Measurements from ENCODE around the gene ACTN1.

Gene ACTN1

DNA sequence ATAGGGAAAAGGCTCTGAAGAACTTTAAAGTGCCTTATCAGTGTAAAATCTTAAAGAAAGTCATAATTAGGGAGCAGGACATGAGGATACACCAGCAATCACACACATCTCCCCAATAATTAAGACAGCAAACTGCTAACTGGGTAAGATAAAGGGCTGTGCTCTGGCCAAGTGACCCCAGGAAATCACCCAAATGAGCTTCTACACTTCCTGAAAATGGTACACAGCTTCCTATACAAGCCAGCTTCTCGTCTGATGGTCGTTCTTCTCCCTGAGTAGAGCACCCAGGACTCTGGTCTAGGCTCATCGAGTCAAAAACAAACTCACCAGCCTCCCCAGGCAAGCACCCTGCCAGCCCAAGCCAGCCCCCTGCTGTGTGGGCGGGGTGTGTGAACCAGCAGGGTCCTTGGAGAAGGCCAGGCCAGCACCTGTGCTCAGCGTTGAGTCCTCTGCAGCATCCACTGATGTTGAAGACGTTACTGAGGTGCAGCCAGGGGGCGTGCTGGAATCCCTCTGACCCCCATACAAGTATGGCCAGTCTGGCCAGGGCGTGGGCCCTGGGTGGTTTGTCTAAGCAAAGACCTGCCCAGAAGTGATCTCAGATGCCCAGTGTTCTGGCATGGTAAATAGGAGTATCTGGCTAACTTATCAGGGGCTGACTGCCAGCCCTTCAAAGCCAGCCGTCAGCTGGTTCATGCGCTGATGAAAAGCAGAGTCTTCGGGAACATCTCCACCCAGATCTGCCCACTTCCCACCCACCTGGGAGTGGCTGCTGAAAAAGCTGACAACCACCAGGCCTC lies 41.4 kb downstream of the ACTN1 start:
- DNase-seq (ENCODE audit: low spot score) = peak; percentile 51

DNA sequence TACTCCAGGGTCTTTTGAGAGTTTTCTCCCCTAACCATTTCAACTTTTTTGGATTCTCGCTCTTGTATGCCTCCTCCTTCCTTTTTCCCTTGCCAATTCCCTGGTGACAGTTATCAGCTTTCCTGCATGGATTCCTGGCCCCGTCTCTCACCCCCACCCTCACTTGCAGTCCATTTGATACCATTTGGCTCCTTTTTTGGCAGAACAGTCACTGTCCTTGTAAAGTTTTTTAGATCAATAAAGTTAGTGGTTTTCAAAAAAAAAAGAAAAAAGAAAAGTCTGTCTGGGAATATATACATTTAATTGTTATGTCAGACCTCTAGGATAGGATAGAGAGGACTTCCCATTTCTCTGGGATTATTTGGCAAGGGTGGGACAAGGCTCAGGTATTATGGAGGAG lies 42.1 kb downstream of the ACTN1 start:
- no peak for DNase-seq (ENCODE audit: low spot score)

DNA sequence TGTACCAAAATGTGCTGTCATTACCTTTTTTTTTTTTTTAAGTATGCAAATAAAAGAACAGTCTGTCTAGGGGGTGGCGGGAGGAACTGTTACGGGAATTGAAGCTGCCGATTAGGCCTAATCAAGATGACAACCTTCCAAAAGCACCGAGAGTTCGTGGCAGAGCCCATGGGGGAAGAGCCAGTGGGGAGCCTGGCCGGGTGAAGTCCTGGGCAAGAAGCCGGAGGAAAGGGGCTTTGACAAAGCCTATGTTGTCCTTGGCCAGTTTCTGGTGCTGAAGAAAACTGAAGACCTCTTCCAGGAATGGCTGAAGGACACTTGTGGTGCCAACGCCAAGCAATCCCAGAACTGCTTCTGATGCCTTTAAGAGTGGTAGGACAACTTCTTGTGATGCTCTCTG lies 42.6 kb downstream of the ACTN1 start:
- DNase-seq (ENCODE audit: low spot score) = no peak

DNA sequence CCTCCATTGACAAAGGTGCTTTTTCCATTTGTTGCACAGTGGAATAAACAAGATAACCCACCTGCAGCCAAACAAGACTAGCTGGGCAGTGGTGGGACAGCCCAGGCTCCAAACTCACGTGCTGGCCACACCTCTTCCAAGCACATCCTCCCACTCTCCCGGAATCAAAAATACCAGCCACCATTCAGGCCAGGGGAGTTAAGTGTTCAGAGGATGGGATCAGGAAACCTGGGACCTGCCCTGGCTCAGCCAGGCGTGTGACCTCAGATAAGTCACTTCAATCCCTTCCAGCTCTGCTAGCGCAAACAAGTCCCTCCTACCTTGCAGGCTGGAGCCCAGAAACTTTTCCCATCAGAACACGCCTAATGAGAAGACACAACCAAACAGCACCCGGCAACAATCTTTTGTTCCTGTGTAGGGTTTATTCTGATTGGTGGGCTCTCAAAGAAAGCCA lies 43.3 kb downstream of the ACTN1 start:
- peak; percentile 70 for DNase-seq (ENCODE audit: low spot score)

DNA sequence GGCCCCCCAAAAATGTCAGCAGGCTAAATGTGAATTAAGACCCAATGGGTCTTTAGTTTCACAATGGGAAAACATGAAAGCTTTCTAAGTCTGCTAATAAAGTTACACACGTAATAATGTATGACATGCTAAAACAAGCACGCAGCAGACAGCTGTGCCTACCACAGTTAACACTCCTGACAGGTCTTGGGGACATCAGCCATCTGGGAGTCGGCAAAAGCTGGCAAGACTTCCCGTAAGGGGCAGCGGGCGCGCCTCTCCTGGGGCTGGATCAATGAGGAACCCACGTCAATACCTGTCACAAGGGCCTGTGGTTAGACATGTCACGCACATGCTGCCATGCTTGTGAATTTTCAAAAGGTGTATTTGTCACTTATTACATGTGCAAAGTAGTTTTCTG lies 45.0 kb downstream of the ACTN1 start:
- DNase-seq (ENCODE audit: low spot score) = no peak

DNA sequence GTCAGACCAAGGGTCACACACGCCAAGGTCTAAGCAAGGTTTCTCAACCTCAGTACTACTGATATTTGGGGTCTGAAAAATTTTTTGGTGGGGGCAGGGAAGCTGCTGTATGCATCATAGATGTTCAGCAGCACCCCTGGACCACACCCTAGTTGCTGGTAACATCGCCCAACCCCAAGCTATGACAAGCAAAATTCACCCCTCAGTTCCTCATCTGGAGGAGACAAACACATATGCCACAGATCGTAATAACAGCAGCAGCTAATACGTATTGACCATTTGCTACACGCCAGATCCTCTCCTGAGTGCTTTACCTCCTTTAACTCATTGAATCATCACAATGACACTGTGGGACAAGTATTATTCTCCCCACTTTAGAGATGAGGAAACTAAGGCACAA lies 46.4 kb downstream of the ACTN1 start:
- DNase-seq (ENCODE audit: low spot score) = no peak

DNA sequence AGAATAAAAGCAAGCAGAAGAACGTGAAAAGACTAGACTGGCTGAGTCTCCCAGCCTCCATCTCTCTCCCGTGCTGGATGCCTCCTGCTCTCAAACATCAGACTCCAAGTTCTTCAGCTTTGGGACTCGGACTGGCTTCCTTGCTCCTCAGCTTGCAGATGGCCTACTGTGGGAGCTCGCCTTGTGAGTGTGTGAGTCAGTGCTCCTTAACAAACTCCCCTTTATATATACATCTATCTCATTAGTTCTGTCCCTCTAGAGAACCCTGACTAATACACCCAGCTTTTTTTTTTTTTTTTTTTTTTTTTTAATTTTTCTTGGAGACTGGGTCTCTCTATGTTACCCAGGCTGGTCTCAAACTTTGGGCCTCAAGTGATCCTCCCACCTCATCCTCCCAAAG lies 46.9 kb downstream of the ACTN1 start:
- no peak for DNase-seq (ENCODE audit: low spot score)

DNA sequence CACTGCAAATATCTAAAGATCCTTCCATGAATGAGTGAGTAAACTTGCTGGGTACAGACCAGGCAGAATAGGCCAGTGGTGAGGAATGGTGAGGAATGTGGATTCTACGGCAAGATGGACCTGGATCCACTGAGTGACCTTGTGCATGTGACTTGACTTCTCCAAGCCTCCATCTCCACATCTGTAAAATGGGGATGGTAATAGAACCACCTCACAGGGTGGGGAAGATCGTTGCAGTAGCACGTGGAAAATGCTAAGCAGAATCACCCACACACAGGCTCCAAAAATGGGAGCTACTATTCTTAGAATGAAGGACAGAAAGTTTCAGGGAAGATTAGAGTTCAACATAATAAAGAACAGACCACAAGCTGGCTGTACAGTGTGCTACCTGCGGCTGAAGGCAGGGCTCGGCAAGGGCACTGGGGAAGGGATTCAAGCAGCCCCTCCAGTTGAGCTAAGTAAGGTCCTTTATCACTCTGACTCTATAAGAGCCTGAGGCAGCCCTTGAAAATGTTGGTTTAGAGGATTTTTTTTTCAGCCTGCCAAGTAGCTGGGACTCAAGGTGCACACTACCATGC lies 47.5 kb downstream of the ACTN1 start:
- no peak for DNase-seq (ENCODE audit: low spot score)

DNA sequence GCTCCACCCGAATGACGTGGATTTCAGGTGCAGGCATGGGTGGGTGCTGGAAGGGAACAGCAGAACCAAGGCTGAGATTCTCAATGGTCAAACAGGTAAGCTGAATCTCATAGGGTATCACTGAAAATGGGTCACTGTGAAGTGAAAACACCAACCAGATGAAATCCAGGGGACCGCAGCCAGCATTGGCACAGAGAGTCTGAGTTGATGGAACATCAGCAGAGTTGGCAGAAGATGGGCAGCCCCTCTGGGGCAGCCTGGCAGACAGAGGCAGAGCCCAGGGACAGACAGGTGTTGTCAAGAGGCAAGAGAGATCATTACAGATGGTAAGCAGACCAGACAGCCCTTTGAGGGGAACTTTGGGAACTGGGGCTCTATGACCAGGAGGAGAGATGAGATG lies 48.0 kb downstream of the ACTN1 start:
- DNase-seq (ENCODE audit: low spot score) = no peak

DNA sequence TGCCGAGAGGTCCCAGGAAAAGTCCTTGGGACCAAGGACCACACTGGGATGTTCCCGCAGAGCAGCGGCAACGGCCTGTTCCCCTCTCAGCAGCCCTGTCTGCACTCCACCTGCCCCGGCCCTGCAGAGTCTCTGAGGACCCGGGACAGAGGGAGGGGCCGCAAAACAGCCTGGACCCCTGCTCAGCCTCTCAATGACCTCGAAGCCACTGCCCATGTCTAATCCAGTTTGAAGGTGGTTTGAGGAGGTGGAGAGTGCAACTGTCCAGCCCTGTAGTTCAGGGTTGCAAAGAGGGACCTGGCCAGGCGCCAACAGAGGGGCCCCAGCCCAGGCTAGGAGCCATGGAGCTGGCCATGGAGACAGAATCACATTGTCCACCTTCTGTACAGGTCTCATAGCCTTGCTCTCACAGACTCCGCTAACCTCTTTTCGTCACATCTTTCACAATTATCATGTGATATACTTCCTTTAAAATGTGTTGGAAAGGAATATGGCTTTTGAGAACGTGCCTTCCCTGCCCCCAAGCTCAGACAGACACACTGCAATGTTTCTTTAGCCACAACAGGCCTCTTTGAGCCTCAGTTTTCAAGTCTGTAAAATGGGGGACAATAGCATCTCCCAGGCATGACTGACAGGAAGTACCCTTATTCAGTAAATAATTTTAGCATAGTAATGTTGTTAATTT lies 49.3 kb downstream of the ACTN1 start:
- DNase-seq (ENCODE audit: low spot score) = no peak

DNA sequence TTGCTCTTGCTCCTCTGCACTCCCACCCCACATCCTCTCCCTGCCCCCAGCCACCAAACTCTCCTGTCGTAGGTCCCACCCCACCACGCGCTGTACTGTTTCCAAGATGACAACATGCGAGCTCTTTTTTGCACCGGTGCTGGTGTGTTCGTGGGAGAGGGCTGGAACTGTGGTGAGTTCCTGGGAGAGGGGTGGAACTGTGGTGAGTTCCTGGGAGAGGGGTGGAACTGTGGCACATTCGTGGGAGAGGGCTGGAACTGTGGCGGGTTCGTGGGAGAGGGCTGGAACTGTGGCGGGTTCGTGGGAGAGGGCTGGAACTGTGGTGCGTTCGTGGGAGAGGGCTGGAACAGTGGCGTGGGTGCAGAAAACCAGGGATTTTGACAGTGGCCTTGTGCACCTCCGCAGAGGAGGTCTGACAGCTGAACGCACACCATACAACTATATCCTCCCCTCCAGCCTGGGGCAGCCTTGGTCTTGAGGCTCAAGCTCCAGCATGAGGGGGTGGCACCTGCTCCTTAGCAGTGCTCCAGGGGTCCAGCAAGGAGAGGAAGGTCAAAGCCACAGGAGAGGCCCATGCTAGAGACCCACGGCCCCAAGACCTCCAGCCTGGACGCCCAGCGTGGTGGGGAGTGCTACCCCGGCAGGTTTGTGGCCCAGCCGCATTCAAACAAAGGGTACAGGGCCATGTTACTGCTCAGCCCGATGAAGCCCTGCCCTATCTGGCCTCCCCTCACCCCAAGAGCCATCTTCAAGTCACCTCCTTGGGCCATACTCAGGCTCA lies 50.1 kb downstream of the ACTN1 start:
- DNase-seq (ENCODE audit: low spot score) = no peak

DNA sequence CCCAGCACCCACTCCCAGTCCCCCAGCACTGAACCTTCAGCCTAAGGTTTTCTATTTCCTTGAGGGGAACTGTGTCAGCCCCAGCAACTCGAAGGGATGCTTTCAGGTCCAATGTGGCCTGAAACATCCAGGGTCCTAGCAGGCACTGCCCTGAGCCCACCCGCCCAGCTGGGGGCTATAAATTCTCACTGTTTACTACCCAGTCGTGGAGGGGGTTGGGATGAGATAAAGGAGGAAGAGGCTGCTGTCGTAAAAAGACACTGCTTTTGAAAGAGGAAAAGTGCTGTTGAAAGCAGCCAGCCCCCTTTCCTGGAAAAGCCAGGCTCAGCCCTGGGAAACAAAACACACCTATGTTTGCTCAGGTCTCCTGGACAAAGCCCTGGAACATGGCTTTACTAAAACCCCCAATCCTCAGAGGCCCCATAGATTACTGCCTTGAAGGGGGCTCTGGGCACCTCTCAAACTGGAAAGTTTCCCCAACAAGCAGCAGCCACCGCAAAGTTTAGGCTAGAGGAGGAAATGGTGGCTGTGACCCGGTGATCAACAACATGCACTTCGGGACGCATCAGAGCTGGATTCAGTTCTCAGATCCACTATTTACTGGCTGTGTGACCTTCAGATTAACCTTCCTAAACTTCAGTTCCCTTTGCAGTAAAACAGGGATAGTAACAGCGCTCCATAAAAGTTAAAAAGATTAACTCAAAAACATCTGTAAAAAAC lies 51.0 kb downstream of the ACTN1 start:
- DNase-seq (ENCODE audit: low spot score) = no peak

DNA sequence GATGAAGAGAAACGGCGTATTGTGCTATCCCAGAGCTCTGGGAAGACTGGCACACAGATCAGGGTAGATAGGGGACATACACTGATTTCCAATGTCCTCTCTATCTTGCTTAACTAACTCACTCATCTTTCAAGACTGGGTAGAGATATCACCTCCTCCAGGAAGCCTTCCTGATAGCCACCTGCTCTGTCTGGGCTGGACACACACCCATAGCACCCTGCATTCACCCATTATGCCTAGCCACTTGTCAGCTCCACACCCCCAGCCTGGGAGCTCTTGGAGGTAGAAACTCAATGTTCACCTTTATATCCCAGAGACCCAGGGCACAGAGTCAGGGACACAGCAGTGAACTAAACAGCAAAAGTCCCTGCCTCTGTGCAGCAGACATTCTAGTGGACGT lies 52.0 kb downstream of the ACTN1 start:
- no peak for DNase-seq (ENCODE audit: low spot score)

DNA sequence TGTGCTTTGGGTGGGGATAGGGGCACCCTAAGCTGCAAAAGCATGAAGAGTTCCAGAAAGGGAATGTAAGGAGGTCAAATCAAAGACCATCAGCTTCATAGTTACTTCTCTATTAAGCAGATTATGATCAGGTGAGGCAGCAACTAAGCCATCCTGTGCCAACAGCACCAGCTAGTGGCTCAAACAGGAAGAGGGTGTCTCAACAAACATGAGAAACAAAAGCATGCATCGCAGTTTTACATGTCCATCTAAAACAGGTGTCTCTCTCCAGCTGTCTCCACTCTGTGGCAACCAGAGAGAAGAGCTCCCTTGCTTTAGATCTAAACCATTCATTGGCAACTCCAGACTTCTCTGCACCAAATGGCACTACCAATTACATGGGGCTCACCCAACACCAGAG lies 52.9 kb downstream of the ACTN1 start:
- peak; percentile 24 for DNase-seq (ENCODE audit: low spot score)

DNA sequence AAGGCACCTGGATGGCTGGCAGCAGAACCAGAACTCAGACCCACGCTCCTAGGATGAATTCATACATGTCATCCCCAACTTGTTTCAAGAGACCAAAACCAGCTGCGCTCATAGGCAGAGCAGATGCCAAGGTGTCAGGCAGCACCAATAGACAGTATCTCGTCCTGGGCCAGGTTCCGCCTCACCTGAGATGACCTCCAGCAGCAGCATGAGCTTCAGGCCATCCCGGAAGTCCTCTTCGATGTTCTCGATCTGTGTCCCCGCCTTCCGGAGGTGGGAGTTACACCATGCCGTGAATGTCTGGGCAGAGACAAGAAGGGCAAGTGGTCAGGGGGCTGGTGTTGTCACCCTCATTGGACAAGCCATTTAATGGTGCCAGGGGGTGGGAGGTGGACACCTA lies 53.7 kb downstream of the ACTN1 start:
- no peak for DNase-seq (ENCODE audit: low spot score)

DNA sequence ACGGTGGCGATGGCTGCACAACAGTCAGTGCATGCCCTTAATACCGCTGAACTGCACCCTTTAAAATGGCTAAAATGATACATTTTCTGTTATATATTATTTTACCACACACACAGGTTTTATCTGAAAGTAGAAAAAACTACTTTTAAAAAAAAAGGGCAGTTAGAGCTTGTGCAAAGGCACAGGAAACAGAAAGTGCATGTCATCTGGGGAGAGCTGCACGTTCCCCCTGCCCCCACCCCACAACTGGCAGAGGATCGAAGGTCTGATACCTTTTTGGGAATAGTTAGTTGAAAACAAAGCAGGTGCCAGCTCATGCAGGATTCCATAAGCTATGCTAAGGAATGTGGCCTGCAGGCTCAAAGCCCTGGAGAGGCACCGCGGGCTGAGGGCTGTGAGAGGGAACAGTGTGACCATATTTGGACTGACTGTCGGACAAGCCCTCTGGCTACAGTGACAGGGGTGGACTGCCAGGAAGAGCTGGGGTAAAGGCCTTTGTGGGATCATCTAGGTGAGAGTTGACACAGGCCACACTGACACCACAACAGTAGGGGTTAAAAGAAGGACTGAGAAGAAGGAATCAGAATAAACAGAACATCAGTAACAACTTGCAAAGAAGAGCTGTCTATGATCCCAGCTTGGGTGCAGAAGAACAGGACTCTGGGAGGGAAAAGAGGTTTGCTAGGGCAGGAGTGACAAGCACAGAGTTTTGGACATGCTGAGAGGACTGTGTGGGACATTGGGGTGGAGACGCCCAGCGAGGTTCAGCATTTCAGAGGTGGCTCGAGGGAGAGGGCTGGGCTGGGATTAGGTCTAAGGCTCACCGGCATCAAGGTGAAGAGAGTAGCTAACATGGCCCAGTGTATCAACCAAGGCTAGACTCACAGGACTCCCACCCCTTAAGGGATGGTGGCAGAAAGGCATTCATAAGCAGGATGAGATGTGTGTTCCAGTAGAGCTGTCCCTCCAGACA lies 54.6 kb downstream of the ACTN1 start:
- DNase-seq (ENCODE audit: low spot score) = peak; percentile 42

DNA sequence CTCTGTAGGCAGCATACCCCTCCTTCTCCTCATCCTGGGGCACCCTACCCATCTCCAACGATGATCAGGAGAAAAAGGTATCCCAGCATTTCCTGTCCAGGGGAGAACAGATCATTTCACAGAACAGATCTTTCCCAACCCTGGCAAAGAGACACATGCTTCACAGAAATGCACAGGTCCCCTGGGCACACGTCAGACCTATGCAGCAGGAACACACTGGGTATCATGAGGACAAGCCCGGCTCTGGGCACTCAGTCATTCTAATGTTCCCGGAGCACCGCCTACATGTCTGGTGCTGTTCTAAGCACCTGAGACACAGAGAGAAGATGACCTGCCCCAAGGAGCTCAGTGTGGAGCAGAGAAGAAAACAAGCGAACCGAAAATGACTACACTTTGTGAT lies 56.2 kb downstream of the ACTN1 start:
- no peak for DNase-seq (ENCODE audit: low spot score)

DNA sequence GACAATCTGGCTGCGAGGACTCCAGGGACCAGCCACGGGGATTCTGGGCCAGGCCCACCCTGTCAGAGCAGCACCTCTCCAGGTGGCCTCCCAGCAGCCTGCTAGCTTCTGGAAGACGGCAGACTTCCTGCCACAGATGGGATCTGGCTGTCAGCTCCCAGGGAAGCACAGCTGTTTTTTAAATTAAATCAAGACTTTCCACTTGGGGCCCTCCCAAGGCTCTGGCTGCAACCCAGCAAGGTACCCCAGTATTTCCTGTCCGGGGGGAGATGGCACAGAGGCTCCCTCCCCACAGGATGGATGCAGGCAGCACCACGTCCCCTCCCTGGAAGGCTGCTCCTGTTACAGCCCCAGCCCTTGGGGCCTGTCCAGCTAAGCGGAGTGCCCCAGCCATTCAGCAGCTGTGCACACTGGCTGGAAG lies 56.9 kb downstream of the ACTN1 start:
- no peak for DNase-seq (ENCODE audit: low spot score)

DNA sequence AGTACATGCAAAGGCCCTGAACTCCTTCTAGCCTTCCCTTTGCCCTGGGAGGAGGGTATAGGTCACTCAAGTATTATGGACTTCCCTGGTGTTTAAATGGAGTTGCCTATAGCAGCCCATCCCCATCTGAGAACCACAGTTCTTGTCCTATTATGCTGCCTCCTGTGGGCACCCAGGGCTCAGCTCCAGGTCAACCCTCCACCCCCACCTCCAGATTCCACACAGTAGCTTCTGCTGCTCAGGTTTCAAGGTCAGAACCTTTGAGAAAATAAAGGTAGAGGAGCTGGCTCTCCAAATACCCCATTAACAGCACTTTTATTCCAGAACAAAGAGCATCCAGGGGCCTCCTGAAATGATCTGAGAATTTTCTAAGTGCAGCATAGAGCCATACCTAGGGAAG lies 57.4 kb downstream of the ACTN1 start:
- DNase-seq (ENCODE audit: low spot score) = no peak

DNA sequence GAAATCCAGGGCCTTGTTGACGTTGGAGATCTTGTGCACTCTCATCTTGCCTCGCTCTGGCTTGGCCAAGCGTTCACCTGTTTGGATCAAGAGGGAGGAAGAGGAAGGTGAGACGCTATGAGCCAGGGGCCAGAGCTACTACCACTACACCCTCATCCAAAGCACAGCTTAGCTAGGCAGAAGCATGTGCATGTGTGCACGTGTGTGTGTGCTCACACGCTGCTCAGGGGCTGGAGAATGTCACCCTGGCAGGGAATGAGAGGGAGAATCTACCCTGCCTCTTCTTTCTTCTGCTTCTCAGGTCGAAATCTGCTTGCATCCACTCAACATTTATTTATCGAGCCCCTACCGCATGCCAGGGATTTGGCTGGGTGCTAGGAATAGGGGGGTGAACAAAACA lies 58.1 kb downstream of the ACTN1 start:
- DNase-seq (ENCODE audit: low spot score) = no peak

All from kidney tubule cell (primary cell).